Activated T-cell treated with anti-CD3 and anti-CD28 coated beads, Interleukin-2, amount 50 U/mL, for 48 hours (primary cell): ENCODE measurements around the gene CORO2B.
"Not testable (repeated sequence)": the region's sequence is repeated elsewhere in the genome, so short reads cannot be mapped to it uniquely, and the experiment has no call there.

ENCODE experiments used
- DNase-seq, 2 experiments: peaks; one replicate each; pipeline ENCODE4 v3.0.0-alpha.2; 2020

CORO2B gene

GRCh38 chr15:68593341-68593740, 14.5 kb downstream of the CORO2B start:
- DNase-seq, result no peak

GRCh38 chr15:68593828-68594532, 15.2 kb downstream of the CORO2B start:
- DNase-seq, result no peak

GRCh38 chr15:68594533-68595259, 15.9 kb downstream of the CORO2B start:
- DNase-seq, result no peak

GRCh38 chr15:68595260-68595564, 16.4 kb downstream of the CORO2B start:
- no peak for DNase-seq

GRCh38 chr15:68595761-68596160, 17.0 kb downstream of the CORO2B start:
- DNase-seq, result no peak

GRCh38 chr15:68596691-68597090, 17.9 kb downstream of the CORO2B start:
- DNase-seq, result no peak

- no peak for DNase-seq
Measured at GRCh38 chr15:68597581-68597980, 18.8 kb downstream of the CORO2B start.

GRCh38 chr15:68598171-68599152, 19.7 kb downstream of the CORO2B start:
- no peak for DNase-seq

GRCh38 chr15:68599153-68599545, 20.4 kb downstream of the CORO2B start:
- no peak for DNase-seq

GRCh38 chr15:68599560-68600071, 20.8 kb downstream of the CORO2B start:
- DNase-seq, result no peak

- no peak for DNase-seq
Measured at GRCh38 chr15:68601206-68602197, 22.7 kb downstream of the CORO2B start.

- DNase-seq, result no peak
Measured at GRCh38 chr15:68602459-68603215, 23.8 kb downstream of the CORO2B start.

- DNase-seq, result no peak
Measured at GRCh38 chr15:68603216-68603595, 24.4 kb downstream of the CORO2B start.

- no peak for DNase-seq
Measured at GRCh38 chr15:68603951-68604350, 25.2 kb downstream of the CORO2B start.

GRCh38 chr15:68604840-68605478, 26.2 kb downstream of the CORO2B start:
- DNase-seq, result not testable (repeated sequence)

GRCh38 chr15:68606375-68606774, 27.6 kb downstream of the CORO2B start:
- DNase-seq, result no peak

GRCh38 chr15:68608206-68608843, 29.5 kb downstream of the CORO2B start:
- DNase-seq, result no peak

GRCh38 chr15:68608844-68609232, 30.0 kb downstream of the CORO2B start:
- no peak for DNase-seq

GRCh38 chr15:68609629-68610028, 30.8 kb downstream of the CORO2B start:
- no peak for DNase-seq

- no peak for DNase-seq
Measured at GRCh38 chr15:68610825-68611224, 32.0 kb downstream of the CORO2B start.
